SK-N-SH treated with all-trans-retinoic acid at 6 μM for 48 hours (cell line): Measurements from ENCODE around the gene KCTD10.

Experiments used
- ATAC-seq: fragments of 200-7000 bp; cut with Tn5 transposase; 3 replicates; pipeline ENCODE4 v1.9.1; 2020; ENCODE audit warnings: mild to moderate bottlenecking, moderate library complexity
- ARNTL ChIP-seq: fragments of 450-650 bp; formaldehyde crosslinking; IDR thresholded peaks from 2 replicates; pipeline ENCODE4 v1.5.0; 2020; ENCODE audit warnings: low read depth, mild to moderate bottlenecking, moderate library complexity, borderline replicate concordance
- BACH2 ChIP-seq: fragments of 250-450 bp; sonication (Bioruptor Pico); IDR thresholded peaks from 2 replicates; pipeline ENCODE4 v1.9.0; 2021; ENCODE audit warnings: mild to moderate bottlenecking, borderline replicate concordance
- CSDC2 ChIP-seq: fragments of 250-450 bp; sonication (Bioruptor Pico); IDR thresholded peaks from 2 replicates; pipeline ENCODE4 v1.5.0; 2020; ENCODE audit warnings: mild to moderate bottlenecking, moderate library complexity
- ESRRG ChIP-seq: fragments of 250-450 bp; sonication (Bioruptor Pico); IDR thresholded peaks from 2 replicates; pipeline ENCODE4 v1.6.1; 2021; ENCODE audit warnings: mild to moderate bottlenecking
- ISL1 ChIP-seq: fragments of 250-450 bp; sonication (Bioruptor Pico); IDR thresholded peaks from 2 replicates; pipeline ENCODE4 v2.1.2; 2022; ENCODE audit warnings: mild to moderate bottlenecking, moderate library complexity
- OSR1 ChIP-seq: fragments of 250-450 bp; sonication (Bioruptor Pico); IDR thresholded peaks from 2 replicates; pipeline ENCODE4 v1.8.0; 2022; ENCODE audit warnings: moderate library complexity, mild to moderate bottlenecking, inconsistent platforms
- PPARA ChIP-seq: fragments of 250-450 bp; sonication (Bioruptor Pico); IDR thresholded peaks from 2 replicates; pipeline ENCODE4 v1.5.0; 2020; ENCODE audit warnings: mild to moderate bottlenecking, borderline replicate concordance
- RARB ChIP-seq: fragments of 250-450 bp; sonication (Bioruptor Pico); IDR thresholded peaks from 2 replicates; pipeline ENCODE4 v1.8.0; 2021; ENCODE audit warnings: mild to moderate bottlenecking, moderate library complexity
- SNAI2 ChIP-seq: fragments of 250-450 bp; sonication (Bioruptor Pico); IDR thresholded peaks from 2 replicates; pipeline ENCODE4 v1.5.0; 2020; ENCODE audit warnings: mild to moderate bottlenecking, moderate library complexity
- TOX ChIP-seq: fragments of 250-450 bp; sonication (Bioruptor Pico); IDR thresholded peaks from 2 replicates; pipeline ENCODE4 v1.8.0; 2021; ENCODE audit warnings: mild to moderate bottlenecking, moderate library complexity, borderline replicate concordance
- ZC3H10 ChIP-seq: fragments of 250-450 bp; sonication (Bioruptor Pico); IDR thresholded peaks from 2 replicates; pipeline ENCODE4 v1.5.1; 2021; ENCODE audit warnings: mild to moderate bottlenecking, moderate library complexity
- ZFP3 ChIP-seq: fragments of 250-450 bp; sonication (Bioruptor Pico); IDR thresholded peaks from 2 replicates; pipeline ENCODE4 v1.5.0; 2020; ENCODE audit warnings: mild to moderate bottlenecking, moderate library complexity
- ZFP30 ChIP-seq: fragments of 450-650 bp; formaldehyde crosslinking; IDR thresholded peaks from 2 replicates; pipeline ENCODE4 v1.5.0; 2022; ENCODE audit warnings: mild to moderate bottlenecking, moderate library complexity
- ZNF565 ChIP-seq: fragments of 450-650 bp; formaldehyde crosslinking; conservative IDR thresholded peaks from 2 replicates; pipeline ENCODE4 v1.5.0; 2020; ENCODE audit warnings: low read depth, mild to moderate bottlenecking, moderate library complexity
- TF ChIP-seq, protein P1 (sequence below): fragments of 250-450 bp; sonication (Bioruptor Pico); IDR thresholded peaks from 2 replicates; pipeline ENCODE4 v1.5.1; 2020; ENCODE audit warnings: low read depth, mild to moderate bottlenecking, moderate library complexity
- TF ChIP-seq, protein P2 (sequence below): fragments of 250-450 bp; sonication (Bioruptor Pico); IDR thresholded peaks from 2 replicates; pipeline ENCODE4 v1.8.0; 2020; ENCODE audit warnings: mild to moderate bottlenecking, moderate library complexity, borderline replicate concordance
- TF ChIP-seq, protein P3 (sequence below): fragments of 250-450 bp; sonication (Bioruptor Pico); IDR thresholded peaks from 2 replicates; pipeline ENCODE4 v1.8.0; 2021; ENCODE audit warnings: low read depth, mild to moderate bottlenecking, moderate library complexity, borderline replicate concordance
- TF ChIP-seq, protein P4 (sequence below): fragments of 250-450 bp; sonication (Bioruptor Pico); IDR thresholded peaks from 2 replicates; pipeline ENCODE4 v1.5.0; 2020; ENCODE audit warnings: mild to moderate bottlenecking, moderate library complexity
- TF ChIP-seq, protein P5 (sequence below): fragments of 250-450 bp; sonication (Bioruptor Pico); IDR thresholded peaks from 2 replicates; pipeline ENCODE4 v1.5.1; 2021; ENCODE audit warnings: mild to moderate bottlenecking, moderate library complexity

Gene KCTD10

DNA sequence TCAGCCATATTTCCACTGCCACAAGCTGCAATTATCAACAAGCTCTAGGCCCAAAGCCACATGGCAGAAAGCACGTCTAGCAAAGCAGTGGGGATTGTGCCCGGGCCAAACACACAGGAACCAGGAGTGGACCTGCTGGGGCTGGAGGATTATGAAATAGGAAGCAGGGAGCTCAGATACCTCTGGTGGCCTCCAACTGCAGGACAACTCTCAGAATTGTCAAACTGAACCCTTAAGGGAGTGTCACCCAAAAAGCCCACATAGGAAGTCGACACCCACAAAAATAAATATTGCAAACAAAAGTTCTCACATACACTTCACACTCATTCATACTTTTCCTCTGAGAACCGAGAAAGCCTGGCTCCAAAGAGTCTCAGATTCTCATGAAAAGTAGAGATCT, 26.1 kb downstream of the KCTD10 start:
- TF ChIP-seq, protein P1, sequence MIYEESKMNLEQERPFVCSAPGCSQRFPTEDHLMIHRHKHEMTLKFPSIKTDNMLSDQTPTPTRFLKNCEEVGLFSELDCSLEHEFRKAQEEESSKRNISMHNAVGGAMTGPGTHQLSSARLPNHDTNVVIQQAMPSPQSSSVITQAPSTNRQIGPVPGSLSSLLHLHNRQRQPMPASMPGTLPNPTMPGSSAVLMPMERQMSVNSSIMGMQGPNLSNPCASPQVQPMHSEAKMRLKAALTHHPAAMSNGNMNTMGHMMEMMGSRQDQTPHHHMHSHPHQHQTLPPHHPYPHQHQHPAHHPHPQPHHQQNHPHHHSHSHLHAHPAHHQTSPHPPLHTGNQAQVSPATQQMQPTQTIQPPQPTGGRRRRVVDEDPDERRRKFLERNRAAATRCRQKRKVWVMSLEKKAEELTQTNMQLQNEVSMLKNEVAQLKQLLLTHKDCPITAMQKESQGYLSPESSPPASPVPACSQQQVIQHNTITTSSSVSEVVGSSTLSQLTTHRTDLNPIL (CRISPR knock-in tag), result no peak
- TF ChIP-seq, protein P2, sequence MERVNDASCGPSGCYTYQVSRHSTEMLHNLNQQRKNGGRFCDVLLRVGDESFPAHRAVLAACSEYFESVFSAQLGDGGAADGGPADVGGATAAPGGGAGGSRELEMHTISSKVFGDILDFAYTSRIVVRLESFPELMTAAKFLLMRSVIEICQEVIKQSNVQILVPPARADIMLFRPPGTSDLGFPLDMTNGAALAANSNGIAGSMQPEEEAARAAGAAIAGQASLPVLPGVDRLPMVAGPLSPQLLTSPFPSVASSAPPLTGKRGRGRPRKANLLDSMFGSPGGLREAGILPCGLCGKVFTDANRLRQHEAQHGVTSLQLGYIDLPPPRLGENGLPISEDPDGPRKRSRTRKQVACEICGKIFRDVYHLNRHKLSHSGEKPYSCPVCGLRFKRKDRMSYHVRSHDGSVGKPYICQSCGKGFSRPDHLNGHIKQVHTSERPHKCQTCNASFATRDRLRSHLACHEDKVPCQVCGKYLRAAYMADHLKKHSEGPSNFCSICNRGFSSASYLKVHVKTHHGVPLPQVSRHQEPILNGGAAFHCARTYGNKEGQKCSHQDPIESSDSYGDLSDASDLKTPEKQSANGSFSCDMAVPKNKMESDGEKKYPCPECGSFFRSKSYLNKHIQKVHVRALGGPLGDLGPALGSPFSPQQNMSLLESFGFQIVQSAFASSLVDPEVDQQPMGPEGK (CRISPR knock-in tag), result no peak
- TF ChIP-seq SNAI2 (CRISPR knock-in tag) (no peak), RARB (CRISPR knock-in tag) (no peak), PPARA (CRISPR knock-in tag) (no peak), ARNTL (CRISPR knock-in tag) (no peak), OSR1 (no peak), BACH2 (CRISPR knock-in tag) (no peak), TOX (no peak), ZNF565 (CRISPR knock-in tag) (no peak), CSDC2 (CRISPR knock-in tag) (no peak), ZC3H10 (no peak), ESRRG (CRISPR knock-in tag) (no peak)
- TF ChIP-seq, protein P3, sequence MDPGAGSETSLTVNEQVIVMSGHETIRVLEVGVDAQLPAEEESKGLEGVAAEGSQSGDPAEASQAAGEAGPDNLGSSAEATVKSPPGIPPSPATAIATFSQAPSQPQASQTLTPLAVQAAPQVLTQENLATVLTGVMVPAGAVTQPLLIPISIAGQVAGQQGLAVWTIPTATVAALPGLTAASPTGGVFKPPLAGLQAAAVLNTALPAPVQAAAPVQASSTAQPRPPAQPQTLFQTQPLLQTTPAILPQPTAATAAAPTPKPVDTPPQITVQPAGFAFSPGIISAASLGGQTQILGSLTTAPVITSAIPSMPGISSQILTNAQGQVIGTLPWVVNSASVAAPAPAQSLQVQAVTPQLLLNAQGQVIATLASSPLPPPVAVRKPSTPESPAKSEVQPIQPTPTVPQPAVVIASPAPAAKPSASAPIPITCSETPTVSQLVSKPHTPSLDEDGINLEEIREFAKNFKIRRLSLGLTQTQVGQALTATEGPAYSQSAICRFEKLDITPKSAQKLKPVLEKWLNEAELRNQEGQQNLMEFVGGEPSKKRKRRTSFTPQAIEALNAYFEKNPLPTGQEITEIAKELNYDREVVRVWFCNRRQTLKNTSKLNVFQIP (CRISPR knock-in tag), result no peak
- TF ChIP-seq, protein P4, sequence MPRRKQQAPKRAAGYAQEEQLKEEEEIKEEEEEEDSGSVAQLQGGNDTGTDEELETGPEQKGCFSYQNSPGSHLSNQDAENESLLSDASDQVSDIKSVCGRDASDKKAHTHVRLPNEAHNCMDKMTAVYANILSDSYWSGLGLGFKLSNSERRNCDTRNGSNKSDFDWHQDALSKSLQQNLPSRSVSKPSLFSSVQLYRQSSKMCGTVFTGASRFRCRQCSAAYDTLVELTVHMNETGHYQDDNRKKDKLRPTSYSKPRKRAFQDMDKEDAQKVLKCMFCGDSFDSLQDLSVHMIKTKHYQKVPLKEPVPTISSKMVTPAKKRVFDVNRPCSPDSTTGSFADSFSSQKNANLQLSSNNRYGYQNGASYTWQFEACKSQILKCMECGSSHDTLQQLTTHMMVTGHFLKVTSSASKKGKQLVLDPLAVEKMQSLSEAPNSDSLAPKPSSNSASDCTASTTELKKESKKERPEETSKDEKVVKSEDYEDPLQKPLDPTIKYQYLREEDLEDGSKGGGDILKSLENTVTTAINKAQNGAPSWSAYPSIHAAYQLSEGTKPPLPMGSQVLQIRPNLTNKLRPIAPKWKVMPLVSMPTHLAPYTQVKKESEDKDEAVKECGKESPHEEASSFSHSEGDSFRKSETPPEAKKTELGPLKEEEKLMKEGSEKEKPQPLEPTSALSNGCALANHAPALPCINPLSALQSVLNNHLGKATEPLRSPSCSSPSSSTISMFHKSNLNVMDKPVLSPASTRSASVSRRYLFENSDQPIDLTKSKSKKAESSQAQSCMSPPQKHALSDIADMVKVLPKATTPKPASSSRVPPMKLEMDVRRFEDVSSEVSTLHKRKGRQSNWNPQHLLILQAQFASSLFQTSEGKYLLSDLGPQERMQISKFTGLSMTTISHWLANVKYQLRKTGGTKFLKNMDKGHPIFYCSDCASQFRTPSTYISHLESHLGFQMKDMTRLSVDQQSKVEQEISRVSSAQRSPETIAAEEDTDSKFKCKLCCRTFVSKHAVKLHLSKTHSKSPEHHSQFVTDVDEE (CRISPR knock-in tag), result no peak
- TF ChIP-seq, protein P5, sequence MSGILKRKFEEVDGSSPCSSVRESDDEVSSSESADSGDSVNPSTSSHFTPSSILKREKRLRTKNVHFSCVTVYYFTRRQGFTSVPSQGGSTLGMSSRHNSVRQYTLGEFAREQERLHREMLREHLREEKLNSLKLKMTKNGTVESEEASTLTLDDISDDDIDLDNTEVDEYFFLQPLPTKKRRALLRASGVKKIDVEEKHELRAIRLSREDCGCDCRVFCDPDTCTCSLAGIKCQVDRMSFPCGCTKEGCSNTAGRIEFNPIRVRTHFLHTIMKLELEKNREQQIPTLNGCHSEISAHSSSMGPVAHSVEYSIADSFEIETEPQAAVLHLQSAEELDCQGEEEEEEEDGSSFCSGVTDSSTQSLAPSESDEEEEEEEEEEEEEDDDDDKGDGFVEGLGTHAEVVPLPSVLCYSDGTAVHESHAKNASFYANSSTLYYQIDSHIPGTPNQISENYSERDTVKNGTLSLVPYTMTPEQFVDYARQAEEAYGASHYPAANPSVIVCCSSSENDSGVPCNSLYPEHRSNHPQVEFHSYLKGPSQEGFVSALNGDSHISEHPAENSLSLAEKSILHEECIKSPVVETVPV, result no peak
- no peak for ATAC-seq

DNA sequence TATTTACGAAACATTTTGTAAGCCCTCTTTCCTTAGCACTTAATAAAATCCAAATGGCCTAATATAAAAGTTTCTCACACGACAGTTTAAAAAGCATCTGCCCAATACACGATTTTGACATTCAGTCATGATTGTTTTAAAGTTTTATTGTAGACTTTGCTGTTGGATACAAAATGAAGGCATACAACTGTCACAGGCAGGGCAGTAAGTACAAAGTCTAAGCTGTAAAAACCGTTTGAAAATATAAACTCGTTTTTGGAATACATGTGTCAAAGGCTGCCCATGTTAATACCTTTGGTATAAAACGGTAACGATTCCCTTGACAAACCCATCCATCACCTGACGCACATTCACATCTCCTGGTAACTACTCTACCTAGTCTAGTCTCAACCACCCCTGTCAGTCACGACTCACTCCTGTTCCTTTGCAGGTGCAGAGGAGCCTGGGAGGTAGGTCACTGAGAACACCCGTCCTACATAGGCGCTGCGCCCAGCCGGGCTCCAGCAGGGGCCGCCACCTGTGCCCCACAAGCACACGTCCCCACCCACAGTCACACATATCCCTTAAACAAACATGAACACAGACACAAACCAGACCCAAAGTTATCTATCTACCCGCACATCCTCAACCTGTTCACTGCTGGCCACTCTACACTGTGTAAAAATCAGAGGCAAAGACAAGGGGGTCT, 27.1 kb downstream of the KCTD10 start:
- TF ChIP-seq ZFP3 (CRISPR knock-in tag) (no peak), ZC3H10 (no peak), PPARA (CRISPR knock-in tag) (no peak), ISL1 (CRISPR knock-in tag) (no peak), ARNTL (CRISPR knock-in tag) (no peak), RARB (CRISPR knock-in tag) (no peak), CSDC2 (CRISPR knock-in tag) (no peak), SNAI2 (CRISPR knock-in tag) (no peak), ZFP30 (CRISPR knock-in tag) (no peak)
- TF ChIP-seq, protein P1 (CRISPR knock-in tag), result no peak
- TF ChIP-seq, protein P4 (CRISPR knock-in tag), result no peak
- TF ChIP-seq, protein P2 (CRISPR knock-in tag), result no peak
- ATAC-seq, result peak; percentile 55
